Measurements from ENCODE around the gene QSER1. TPM values are rescaled to one million over a fixed set of nuclear protein-coding genes. Genes with fewer than 3 reads are reported as not detected.

Gene QSER1
- total and polyA plus RNA-seq, 4 donors = 3.5 to 59.9 (median 10.6) TPM

DNA sequence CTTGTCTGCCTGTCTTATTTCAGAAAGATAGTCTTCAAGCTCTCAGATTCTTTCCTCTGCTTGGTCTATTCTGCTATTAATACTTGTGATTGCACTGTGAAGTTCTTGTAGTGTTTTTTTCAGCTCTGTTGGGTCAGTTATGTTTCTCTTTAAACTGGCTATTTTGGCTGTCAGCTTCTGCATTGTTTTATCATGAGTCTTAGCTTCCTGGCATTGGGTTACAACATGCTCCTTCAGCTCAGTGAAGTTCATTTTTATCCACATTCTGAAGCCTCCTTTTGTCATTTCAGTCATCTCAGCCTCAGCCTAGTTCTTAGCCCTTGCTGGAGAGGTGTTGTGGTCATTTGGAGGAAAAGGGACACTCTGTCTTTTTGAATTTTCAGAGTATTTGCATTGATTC is 107.6 kb downstream of the QSER1 start:
- no peak for ATAC-seq (ENCODE audit: insufficient read depth, low FRiP score)
- TF ChIP-seq, protein P1, sequence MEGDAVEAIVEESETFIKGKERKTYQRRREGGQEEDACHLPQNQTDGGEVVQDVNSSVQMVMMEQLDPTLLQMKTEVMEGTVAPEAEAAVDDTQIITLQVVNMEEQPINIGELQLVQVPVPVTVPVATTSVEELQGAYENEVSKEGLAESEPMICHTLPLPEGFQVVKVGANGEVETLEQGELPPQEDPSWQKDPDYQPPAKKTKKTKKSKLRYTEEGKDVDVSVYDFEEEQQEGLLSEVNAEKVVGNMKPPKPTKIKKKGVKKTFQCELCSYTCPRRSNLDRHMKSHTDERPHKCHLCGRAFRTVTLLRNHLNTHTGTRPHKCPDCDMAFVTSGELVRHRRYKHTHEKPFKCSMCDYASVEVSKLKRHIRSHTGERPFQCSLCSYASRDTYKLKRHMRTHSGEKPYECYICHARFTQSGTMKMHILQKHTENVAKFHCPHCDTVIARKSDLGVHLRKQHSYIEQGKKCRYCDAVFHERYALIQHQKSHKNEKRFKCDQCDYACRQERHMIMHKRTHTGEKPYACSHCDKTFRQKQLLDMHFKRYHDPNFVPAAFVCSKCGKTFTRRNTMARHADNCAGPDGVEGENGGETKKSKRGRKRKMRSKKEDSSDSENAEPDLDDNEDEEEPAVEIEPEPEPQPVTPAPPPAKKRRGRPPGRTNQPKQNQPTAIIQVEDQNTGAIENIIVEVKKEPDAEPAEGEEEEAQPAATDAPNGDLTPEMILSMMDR (IDR thresholded peaks at IDR 0.05; ENCODE audit: control extremely low read depth, extremely low read depth) = no peak

DNA sequence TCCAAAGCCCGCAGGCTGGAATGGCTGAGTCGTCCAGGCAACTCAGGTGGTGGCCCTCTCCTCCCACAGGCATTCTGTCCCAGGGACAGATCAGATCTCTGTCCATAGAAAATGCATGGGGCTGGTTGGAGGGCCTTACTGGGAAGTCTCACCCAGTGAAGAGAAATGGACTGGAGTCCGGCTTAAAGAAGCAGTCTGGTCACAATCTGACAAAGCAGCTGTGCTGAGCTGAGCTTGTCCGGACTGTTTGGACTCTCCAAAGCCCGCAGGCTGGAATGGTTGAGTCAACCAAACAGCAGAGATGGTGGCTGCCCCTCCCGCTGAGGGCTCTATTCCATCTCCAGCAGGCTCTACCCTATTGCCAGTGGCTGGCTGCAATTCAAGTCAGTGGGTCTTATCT is 108.7 kb downstream of the QSER1 start:
- H3K27ac ChIP-seq (ENCODE audit: low read depth in 1 of 2, low read length in 1 of 2) = no peak overlapping the region
- TF ChIP-seq, protein P1 (IDR thresholded peaks at IDR 0.05; ENCODE audit: control extremely low read depth, extremely low read depth) = no peak
- H3K4me1 ChIP-seq (ENCODE audit: control insufficient read depth in 5 of 5, insufficient read depth in 5 of 5, low read length in 5 of 5) = no peaks in the 10 kb centered on the region
- H3K36me3 ChIP-seq (ENCODE audit: control insufficient read depth in 4 of 4, insufficient read depth in 4 of 4, low read length in 4 of 4) = no peaks in the 10 kb centered on the region
- no peak for ATAC-seq (ENCODE audit: insufficient read depth, low FRiP score)
- H3K9ac ChIP-seq (ENCODE audit: insufficient read depth in 1 of 2, low read length in 2 of 2) = no peak overlapping the region
- DNase-seq = no peak
- WGBS, 2 donors = 84 to 89% methylated on average over 6 of the region's 6 CpGs
- H3K27me3 ChIP-seq (ENCODE audit: control insufficient read depth in 3 of 3, insufficient read depth in 3 of 3, low read length in 2 of 3) = no peaks in the 10 kb centered on the region
- no peaks in the 10 kb centered on the region for H3K9me3 ChIP-seq (ENCODE audit: control insufficient read depth in 4 of 4, insufficient read depth in 3 of 4, low read length in 3 of 4)
- H3K4me3 ChIP-seq = no peak overlapping the region

More for the DNA sequence above, 107.6 kb downstream of the QSER1 start:
- no peaks in the 10 kb centered on the region for H3K9me3 ChIP-seq (ENCODE audit: control insufficient read depth in 4 of 4, insufficient read depth in 3 of 4, low read length in 3 of 4)
- no peak for DNase-seq
- no peak overlapping the region for H3K9ac ChIP-seq (ENCODE audit: insufficient read depth in 1 of 2, low read length in 2 of 2)
- H3K36me3 ChIP-seq (ENCODE audit: control insufficient read depth in 4 of 4, insufficient read depth in 4 of 4, low read length in 4 of 4) = no peaks in the 10 kb centered on the region
- H3K4me1 ChIP-seq (ENCODE audit: control insufficient read depth in 5 of 5, insufficient read depth in 5 of 5, low read length in 5 of 5) = no peaks in the 10 kb centered on the region
- H3K4me3 ChIP-seq = no peak overlapping the region
- H3K27me3 ChIP-seq (ENCODE audit: control insufficient read depth in 3 of 3, insufficient read depth in 3 of 3, low read length in 2 of 3) = no peaks in the 10 kb centered on the region
- H3K27ac ChIP-seq (ENCODE audit: low read depth in 1 of 2, low read length in 1 of 2) = no peak overlapping the region

DNA sequence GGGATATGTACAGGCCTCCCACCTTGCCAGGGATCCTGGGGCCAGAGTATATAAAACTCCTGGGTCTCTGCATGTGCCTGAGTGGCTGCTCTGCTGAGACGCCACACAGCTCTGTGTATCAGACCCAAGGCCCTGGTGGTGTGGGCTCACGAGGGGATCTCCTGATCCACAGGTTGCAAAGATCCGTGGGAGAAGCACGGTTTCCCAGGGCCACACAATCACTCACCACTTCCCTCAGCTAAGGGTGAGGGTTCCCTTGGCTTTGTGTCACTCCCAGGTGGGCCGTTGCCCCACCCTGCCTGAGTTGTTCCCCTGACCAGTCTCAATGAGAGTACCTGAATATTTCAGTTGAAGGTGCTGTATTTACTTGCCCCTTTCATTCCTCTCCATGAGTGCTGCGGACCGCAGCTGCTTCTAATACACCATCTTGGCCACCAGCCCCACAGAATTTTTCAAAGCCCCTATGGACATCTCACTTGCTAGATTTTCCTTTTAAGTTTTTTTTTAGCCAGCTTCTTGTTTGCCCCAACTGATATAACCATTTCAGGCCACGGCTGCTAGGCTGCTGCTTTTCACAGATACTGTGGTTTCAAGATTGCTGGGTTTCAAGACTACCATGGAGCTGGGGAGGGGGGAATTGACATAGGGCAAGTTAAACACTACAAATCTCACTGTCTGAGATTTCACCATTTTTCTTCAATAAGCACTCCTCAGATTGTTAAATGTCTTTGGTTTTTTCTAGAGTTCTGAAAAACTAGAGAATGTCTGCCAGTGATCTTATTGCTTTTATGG is 109.3 kb downstream of the QSER1 start:
- ATAC-seq (ENCODE audit: insufficient read depth, low FRiP score) (no peak), DNase-seq (peak in 2 of 3 donors; percentile 28 to 51)
- H3K4me3 ChIP-seq = no peak overlapping the region
- H3K9ac ChIP-seq (ENCODE audit: insufficient read depth in 1 of 2, low read length in 2 of 2) = no peak overlapping the region
- no peaks in the 10 kb centered on the region for H3K9me3 ChIP-seq (ENCODE audit: control insufficient read depth in 4 of 4, insufficient read depth in 3 of 4, low read length in 3 of 4)
- TF ChIP-seq, protein P1 (IDR thresholded peaks at IDR 0.05; ENCODE audit: control extremely low read depth, extremely low read depth) = no peak
- no peak overlapping the region for H3K27ac ChIP-seq (ENCODE audit: low read depth in 1 of 2, low read length in 1 of 2)
- no peaks in the 10 kb centered on the region for H3K27me3 ChIP-seq (ENCODE audit: control insufficient read depth in 3 of 3, insufficient read depth in 3 of 3, low read length in 2 of 3)
- WGBS, 2 donors = 72 to 86% methylated on average over 8 of the region's 8 CpGs
- H3K36me3 ChIP-seq (ENCODE audit: control insufficient read depth in 4 of 4, insufficient read depth in 4 of 4, low read length in 4 of 4) = no peaks in the 10 kb centered on the region
- H3K4me1 ChIP-seq (ENCODE audit: control insufficient read depth in 5 of 5, insufficient read depth in 5 of 5, low read length in 5 of 5) = no peaks in the 10 kb centered on the region

Measured in lung (tissue), 12 donors.